Measurements from ENCODE around the gene EYA2. TPM values are rescaled to one million over a fixed set of nuclear protein-coding genes. Genes with fewer than 3 reads are reported as not detected.

Gene EYA2
- polyA plus RNA-seq, 1 experiment: 4.0 TPM

GRCh38 chr20:47223896-47224295 is 329.3 kb downstream of the EYA2 start:
- no peak for TF ChIP-seq CTCF (IDR thresholded peaks at IDR 0.05; ENCODE audit: low read depth, low read length)
- ChIA-PET CTCF (interaction anchor here (0.8 kb wide), 1 partner anchor 18 kb away, joined by 3 read pairs; no protein-coding TSS in a partner anchor), POLR2A (no interaction called here)
- DNase-seq (ENCODE audit: low read depth, low spot score): no peak
- no peaks in the 10 kb centered on the region for H3K27me3 ChIP-seq (ENCODE audit: control insufficient read depth, insufficient read depth, low read length)
- no peak overlapping the region for H3K27ac ChIP-seq (ENCODE audit: low read depth, low read length)
- H3K4me3 ChIP-seq (ENCODE audit: low read depth, low read length): no peak overlapping the region
- no peaks in the 10 kb centered on the region for H3K9me3 ChIP-seq (ENCODE audit: control insufficient read depth, insufficient read depth, low read length)

DNA sequence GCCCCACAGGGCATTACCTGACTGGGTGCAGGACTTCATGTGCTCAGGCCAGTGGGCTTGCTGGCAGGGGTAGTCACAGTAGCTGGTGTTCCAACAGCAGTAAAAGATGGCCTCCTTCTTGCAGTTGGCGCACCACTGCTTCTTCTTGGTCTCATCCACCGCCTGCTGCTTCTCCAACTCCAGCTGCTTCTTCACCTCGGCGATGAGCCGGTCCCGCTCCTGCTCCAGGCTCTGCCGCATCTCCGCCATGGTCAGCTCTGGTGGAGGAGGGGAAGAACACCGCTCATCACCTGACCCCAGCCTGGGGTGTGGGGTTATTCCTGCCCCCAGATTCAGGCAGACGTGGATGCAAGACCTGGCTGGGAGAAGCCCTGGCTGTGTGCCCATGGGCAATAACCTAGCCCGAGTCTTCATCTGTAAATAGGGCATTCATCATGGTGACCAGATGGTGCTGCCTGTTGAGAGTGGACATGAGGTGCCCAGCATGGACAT is 329.7 kb downstream of the EYA2 start:
- H3K27ac ChIP-seq (ENCODE audit: low read depth, low read length): no peak overlapping the region
- no peak for DNase-seq (ENCODE audit: low read depth, low spot score)
- ChIA-PET POLR2A (no interaction called here), CTCF (no interaction called here)
- H3K27me3 ChIP-seq (ENCODE audit: control insufficient read depth, insufficient read depth, low read length): no peaks in the 10 kb centered on the region
- no peak for TF ChIP-seq CTCF (IDR thresholded peaks at IDR 0.05; ENCODE audit: low read depth, low read length)
- no peaks in the 10 kb centered on the region for H3K9me3 ChIP-seq (ENCODE audit: control insufficient read depth, insufficient read depth, low read length)
- H3K4me3 ChIP-seq (ENCODE audit: low read depth, low read length): no peak overlapping the region

DNA sequence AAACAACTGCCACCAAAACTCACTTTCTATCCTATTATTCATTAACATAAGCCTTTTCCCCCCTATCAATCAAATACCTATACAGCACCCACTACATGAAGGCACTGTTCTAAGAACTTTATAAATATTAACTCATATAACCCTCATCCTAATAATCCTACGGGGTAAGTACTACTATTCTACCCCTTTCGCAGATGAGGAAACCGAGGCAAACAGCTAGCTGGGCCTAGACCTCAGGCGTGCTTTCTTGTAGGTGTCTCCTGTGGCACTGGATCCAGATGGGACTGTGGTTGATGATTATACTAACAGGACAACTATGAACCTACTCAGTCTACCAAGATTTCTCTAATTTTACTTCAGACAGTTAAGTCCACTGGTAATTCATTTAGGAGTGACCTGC is 330.2 kb downstream of the EYA2 start:
- POLR2A ChIA-PET: no interaction called here
- Histone ChIP-seq H3K9me3 (ENCODE audit: control insufficient read depth, insufficient read depth, low read length) (no peaks in the 10 kb centered on the region), H3K4me3 (ENCODE audit: low read depth, low read length) (no peak overlapping the region)

DNA sequence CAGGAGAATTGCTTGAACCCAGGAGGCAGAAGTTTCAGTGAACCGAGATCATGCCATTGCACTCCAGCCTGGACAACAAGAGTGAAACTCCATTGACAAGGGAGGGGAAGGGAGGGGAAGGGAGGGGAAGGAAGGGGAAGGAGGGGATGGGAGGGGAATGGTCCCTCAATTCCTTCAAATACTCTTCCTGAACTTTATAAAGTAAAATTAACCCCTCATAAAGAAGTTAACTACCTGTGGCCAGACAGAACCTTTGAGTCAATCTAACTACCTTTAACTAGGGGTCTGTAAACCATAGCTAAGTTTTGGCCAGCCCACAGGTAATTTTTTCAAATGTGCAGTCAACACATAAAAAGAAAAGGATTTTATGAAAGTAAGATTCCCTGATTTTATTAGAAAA is 330.8 kb downstream of the EYA2 start:
- no peak for TF ChIP-seq CTCF (IDR thresholded peaks at IDR 0.05; ENCODE audit: low read depth, low read length)
- H3K4me3 ChIP-seq (ENCODE audit: low read depth, low read length): no peak overlapping the region
- H3K9me3 ChIP-seq (ENCODE audit: control insufficient read depth, insufficient read depth, low read length): no peaks in the 10 kb centered on the region
- no peak for DNase-seq (ENCODE audit: low read depth, low spot score)
- CTCF ChIA-PET: no interaction called here
- H3K27ac ChIP-seq (ENCODE audit: low read depth, low read length): no peak overlapping the region
- POLR2A ChIA-PET: interaction anchor here (0.6 kb wide), 1 partner anchor 342 kb away, joined by 5 read pairs; no protein-coding TSS in a partner anchor
- no peaks in the 10 kb centered on the region for H3K27me3 ChIP-seq (ENCODE audit: control insufficient read depth, insufficient read depth, low read length)

More for the DNA sequence above, 330.2 kb downstream of the EYA2 start:
- DNase-seq (ENCODE audit: low read depth, low spot score): no peak
- Histone ChIP-seq H3K27me3 (ENCODE audit: control insufficient read depth, insufficient read depth, low read length) (no peaks in the 10 kb centered on the region), H3K27ac (ENCODE audit: low read depth, low read length) (no peak overlapping the region)
- no peak for TF ChIP-seq CTCF (IDR thresholded peaks at IDR 0.05; ENCODE audit: low read depth, low read length)
- CTCF ChIA-PET: no interaction called here

DNA sequence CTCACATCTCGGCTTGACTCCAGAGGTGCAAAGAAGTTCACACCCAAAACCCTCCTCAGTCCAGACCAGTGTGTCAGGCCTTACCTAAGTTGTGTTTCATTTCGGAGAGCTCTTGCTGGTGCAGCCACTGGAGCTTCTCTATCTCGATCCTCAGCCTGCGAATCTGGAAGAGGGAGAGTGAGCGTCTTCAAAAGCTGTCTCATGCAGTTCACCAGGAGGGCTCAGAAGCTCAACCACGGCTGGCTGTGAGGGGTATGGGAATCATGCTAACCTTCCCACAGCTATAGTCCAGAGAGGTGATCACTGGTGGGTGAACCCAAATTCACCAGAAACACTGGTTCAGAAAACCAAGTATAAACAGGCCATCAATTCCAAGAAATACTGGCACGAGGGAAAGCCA is 332.5 kb downstream of the EYA2 start:
- POLR2A ChIA-PET: interaction anchor here (1.1 kb wide), 1 partner anchor 14 kb away, joined by 17 read pairs; no protein-coding TSS in a partner anchor
- CTCF ChIA-PET: interaction anchor here (0.5 to 4.3 kb wide), 5 partner anchors 8 to 282 kb away, joined by 3 to 24 read pairs (median 5); no protein-coding TSS in a partner anchor
- no peak for TF ChIP-seq CTCF (IDR thresholded peaks at IDR 0.05; ENCODE audit: low read depth, low read length)

More for the DNA sequence above, 332.5 kb downstream of the EYA2 start:
- no peaks in the 10 kb centered on the region for H3K27me3 ChIP-seq (ENCODE audit: control insufficient read depth, insufficient read depth, low read length)
- no peaks in the 10 kb centered on the region for H3K9me3 ChIP-seq (ENCODE audit: control insufficient read depth, insufficient read depth, low read length)
- H3K27ac ChIP-seq (ENCODE audit: low read depth, low read length): no peak overlapping the region
- no peak for DNase-seq (ENCODE audit: low read depth, low spot score)
- H3K4me3 ChIP-seq (ENCODE audit: low read depth, low read length): no peak overlapping the region
